SU-DHL-6 (cell line): Measurements from ENCODE around the gene NFIX.

Experiments
- CTCF ChIP-seq: fragments of 200-600 bp; sonication (generic); IDR thresholded peaks from one replicate; pipeline ENCODE4 v1.5.1; 2017; ENCODE audit warnings: antibody characterized with exemption, mild to moderate bottlenecking, low read length, moderate library complexity; ENCODE audit not compliant: insufficient read depth, poor library complexity, severe bottlenecking
- EZH2phosphoT487 ChIP-seq: fragments of 200-600 bp; sonication (generic), shearing (Covaris generic); conservative IDR thresholded peaks from 2 replicates; pipeline ENCODE4 v1.6.1; 2018; ENCODE audit warnings: mild to moderate bottlenecking, antibody characterized with exemption, low read length, moderate library complexity, mixed read lengths

GRCh38 chr19:13078381-13078780 lies 83.1 kb downstream of the NFIX start:
- TF ChIP-seq CTCF (no peak), EZH2phosphoT487 (no peak)
